Activated effector memory CD4-positive, alpha-beta T cell treated with Interleukin-2 at 50 U/mL for 16 hours (primary cell): Measurements from ENCODE around the gene UROC1.
"Not testable (repeated sequence)": the region's sequence is repeated elsewhere in the genome, so short reads cannot be mapped to it uniquely, and the experiment has no call there.

Experiments
- DNase-seq: peaks from one replicate; pipeline ENCODE4 v3.0.0-alpha.2; 2020

Gene UROC1

DNA sequence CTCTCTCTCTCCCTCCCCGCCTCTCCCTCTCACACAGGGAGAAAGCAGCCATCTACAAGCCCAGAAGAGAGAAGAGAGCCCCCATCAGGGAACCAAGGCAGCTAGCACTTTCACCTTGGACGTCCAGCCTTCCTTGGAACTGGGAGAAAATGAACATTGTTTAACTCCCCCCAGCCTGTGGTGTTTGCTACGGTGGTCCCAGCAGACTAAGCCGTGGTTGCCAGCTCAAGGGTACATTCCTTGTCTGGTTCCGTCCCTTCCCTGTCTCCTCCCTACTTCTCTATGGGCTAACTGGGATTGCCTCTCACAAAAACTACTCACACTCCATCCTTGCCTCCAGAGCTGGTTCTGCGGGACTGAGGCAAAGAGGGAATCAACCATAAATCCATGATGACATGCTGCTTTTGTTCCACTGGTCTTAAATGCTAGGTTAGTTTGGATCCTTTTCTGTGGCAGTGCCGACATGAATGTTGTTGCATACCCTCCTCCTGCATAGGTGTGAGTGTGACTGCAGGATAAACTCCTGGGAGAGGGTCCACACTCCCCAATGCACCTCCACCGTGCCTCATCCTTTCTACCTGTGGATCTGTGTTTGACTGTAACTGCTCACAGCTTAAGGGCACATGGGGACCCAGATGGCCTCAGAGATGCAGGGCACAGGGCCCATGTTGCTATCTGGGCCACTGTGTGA, 29.1 kb upstream of the UROC1 start:
- no peak for DNase-seq

GRCh38 chr3:126546013-126546412, 28.4 kb upstream of the UROC1 start:
- DNase-seq: no peak

- DNase-seq: no peak
These were observed 28.0 kb upstream of the UROC1 start for GRCh38 chr3:126545544-126545943.

DNA sequence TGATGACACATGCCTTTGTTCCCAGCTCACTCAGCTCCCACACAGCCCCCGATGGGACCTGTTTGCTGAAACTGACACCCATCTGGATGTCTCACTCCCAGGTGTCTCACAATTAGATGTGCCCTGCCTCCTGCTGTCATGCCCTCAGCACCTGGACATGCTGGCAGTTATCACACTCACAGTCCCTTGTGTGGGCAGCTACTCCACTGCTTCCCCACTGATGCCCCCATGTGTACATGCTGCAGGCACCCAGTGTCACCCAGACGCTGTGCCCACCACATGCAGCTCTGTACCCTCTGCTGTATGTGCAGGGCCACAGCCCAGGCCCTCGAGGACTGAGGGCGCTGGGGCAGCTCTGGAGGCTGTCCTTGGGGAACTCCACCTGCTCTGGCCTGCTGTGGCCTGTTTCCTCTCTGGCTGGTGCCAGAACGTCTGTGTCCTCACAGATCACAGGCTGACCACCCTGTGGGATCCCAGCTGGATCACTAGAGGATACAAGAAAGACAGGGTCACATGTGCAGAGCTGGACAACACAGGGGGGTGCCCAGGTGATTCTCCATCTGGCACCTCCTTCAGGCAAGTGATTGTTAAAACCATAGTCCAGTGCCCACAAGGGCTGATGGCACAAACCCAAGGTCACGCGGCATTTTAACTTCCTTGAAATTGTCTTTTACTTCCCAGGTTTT, 27.2 kb upstream of the UROC1 start:
- DNase-seq: no peak

- DNase-seq: no peak
These were observed 26.0 kb upstream of the UROC1 start for GRCh38 chr3:126543457-126544061.

- DNase-seq: no peak
These were observed 25.0 kb upstream of the UROC1 start for GRCh38 chr3:126542340-126543241.

DNA sequence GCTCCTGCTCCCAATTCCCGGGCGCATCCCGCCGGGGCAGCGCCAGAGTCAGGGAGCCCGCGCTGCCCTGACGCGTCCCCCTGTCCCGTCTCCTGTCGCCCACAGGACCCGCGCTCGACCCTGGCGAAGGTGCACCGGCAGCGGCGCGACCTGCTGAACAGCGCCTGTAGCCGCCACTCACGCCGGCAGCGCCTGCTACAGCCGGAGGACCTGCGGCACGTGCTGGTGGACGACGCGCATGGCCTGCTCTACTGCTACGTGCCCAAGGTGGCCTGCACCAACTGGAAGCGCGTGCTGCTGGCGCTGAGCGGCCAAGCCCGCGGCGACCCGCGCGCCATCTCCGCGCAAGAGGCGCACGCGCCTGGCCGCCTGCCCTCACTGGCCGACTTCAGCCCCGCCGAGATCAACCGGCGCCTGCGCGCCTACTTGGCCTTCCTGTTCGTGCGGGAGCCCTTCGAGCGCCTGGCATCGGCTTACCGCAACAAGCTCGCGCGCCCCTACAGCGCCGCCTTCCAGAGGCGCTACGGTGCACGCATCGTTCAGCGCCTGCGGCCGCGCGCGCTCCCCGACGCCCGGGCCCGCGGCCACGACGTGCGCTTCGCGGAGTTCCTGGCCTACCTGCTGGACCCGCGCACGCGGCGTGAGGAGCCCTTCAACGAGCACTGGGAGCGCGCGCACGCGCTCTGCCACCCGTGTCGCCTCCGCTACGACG, 24.2 kb upstream of the UROC1 start:
- DNase-seq: no peak

DNA sequence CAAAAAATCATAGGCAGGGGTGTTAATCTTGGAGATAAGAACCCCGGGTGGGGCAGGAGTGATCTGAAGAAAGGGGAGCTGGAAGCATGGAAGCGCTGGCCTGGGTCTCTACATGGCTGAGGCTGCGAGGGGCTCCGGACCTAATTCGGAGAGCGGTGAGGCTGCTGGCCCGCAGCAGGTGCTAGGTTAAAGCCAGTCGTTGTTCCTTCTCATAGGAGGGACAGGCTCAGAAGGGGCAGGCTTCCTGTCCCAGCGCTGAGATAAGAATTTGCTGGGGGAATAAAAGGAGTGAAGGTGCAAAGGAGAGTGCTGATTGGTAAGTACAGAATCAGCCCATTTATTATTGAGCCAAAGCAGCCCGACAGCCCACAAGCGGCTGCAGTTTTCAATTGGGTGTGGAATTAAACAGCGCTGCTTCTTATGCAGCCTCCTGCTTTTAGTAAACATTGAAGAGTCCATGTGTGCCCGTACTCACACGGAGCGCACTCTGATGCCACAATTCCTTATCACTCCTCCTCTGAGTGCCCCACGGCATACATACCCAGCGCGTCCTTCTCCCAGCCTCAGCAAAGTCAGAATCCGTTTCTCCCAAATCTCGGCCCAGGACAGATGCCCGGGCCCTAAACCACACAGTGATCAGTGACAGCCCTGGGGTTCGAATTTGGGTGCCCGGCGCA, 23.5 kb upstream of the UROC1 start:
- no peak for DNase-seq

- DNase-seq: no peak
These were observed 22.8 kb upstream of the UROC1 start for GRCh38 chr3:126540342-126540849.

GRCh38 chr3:126539558-126540250, 22.1 kb upstream of the UROC1 start:
- no peak for DNase-seq

GRCh38 chr3:126538966-126539365, 21.4 kb upstream of the UROC1 start:
- no peak for DNase-seq

- no peak for DNase-seq
These were observed 20.7 kb upstream of the UROC1 start for GRCh38 chr3:126538316-126538715.

DNA sequence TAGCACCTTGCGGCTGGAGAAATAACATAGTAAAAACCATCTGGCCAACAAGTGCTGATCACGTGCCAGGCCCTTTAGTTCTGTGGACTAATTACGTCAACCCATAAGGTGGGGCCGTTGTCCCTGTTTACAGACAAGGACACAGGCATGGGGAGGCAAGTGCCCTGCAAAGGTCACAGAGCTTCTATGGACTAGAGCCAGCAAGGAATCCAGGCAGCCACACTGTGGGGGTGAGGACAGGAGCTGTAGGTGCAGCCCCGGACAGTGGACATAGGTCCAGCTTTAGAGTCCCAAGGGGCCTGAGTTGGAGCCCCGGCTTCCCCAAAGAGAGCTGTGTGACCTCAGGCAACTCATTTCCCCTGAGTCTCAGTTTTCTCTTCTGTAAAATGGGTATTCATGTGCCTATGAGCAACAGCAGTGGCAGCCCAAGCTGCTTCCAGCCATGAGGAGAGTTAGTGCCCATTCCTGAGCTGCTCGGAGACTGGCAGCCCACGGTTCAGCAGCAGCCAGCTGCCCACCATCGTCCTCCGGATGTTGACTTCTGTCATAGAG, 20.2 kb upstream of the UROC1 start:
- DNase-seq: no peak

GRCh38 chr3:126537116-126537729, 19.6 kb upstream of the UROC1 start:
- DNase-seq: no peak

- DNase-seq: no peak
These were observed 18.6 kb upstream of the UROC1 start for GRCh38 chr3:126536126-126536525.

GRCh38 chr3:126535636-126536035, 18.1 kb upstream of the UROC1 start:
- DNase-seq: no peak

GRCh38 chr3:126534716-126535115, 17.1 kb upstream of the UROC1 start:
- not testable (repeated sequence) for DNase-seq

- no peak for DNase-seq
These were observed 15.9 kb upstream of the UROC1 start for GRCh38 chr3:126533506-126533905.

DNA sequence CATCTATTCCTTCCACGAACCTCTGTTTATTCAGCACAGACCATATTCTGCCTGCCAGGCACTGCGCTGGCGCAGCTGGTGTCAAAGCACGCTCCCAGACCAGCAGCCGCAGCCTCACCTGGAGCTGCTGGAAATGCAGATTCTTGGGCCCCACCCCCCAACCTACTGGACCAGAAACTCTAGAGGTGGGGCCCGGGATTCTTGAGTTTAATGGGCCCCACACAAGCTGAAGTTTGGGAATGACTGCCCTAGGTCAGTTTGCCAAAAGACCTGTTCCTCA, 13.4 kb upstream of the UROC1 start:
- no peak for DNase-seq
